Neural progenitor cell (in vitro differentiated cells): ENCODE data around the gene GNB1. TPM values are rescaled to one million over a fixed set of nuclear protein-coding genes. Genes with fewer than 3 reads are reported as not detected.

ENCODE experiments used
- DNase-seq: peaks from one replicate; pipeline ENCODE4 v3.0.0-alpha.2; 2016; ENCODE audit warnings: low spot score
- H2AFZ ChIP-seq: fragments of 200-600 bp; sonication (generic); replicated peaks from 2 replicates; pipeline ENCODE4 v1.6.1; 2016; ENCODE audit warnings: antibody characterized with exemption
- H3F3A ChIP-seq: fragments of 200-600 bp; sonication (generic); 2 replicates; pipeline ENCODE4 v1.6.1; 2016; ENCODE audit warnings: antibody characterized with exemption, low read depth
- H3K27ac ChIP-seq: fragments of 200-600 bp; sonication (generic); 2 replicates; pipeline ENCODE4 v1.5.1; 2016; ENCODE audit warnings: mild to moderate bottlenecking
- H3K27me3 ChIP-seq: fragments of 200-600 bp; sonication (generic); 2 replicates; pipeline ENCODE4 v1.6.1; 2016; ENCODE audit warnings: mild to moderate bottlenecking, moderate library complexity
- H3K36me3 ChIP-seq: fragments of 200-600 bp; sonication (generic); 2 replicates; pipeline ENCODE4 v1.5.1; 2016
- H3K4me1 ChIP-seq: fragments of 200-600 bp; sonication (generic); 2 replicates; pipeline ENCODE4 v1.6.1; 2016; ENCODE audit warnings: mixed run types
- H3K4me2 ChIP-seq: fragments of 200-600 bp; sonication (generic); 2 replicates; pipeline ENCODE4 v1.6.1; 2016
- H3K4me3 ChIP-seq: fragments of 200-600 bp; sonication (generic); 2 replicates; pipeline ENCODE4 v1.5.1; 2016
- H3K79me2 ChIP-seq: fragments of 200-600 bp; sonication (generic); 2 replicates; pipeline ENCODE4 v1.6.1; 2016; ENCODE audit warnings: low read depth
- H3K9ac ChIP-seq: fragments of 200-600 bp; sonication (generic); 2 replicates; pipeline ENCODE4 v1.6.1; 2016
- H3K9me3 ChIP-seq: fragments of 200-600 bp; sonication (generic); 2 replicates; pipeline ENCODE4 v1.5.1; 2016; ENCODE audit warnings: low read depth
- H4K20me1 ChIP-seq: fragments of 200-600 bp; sonication (generic); 2 replicates; pipeline ENCODE4 v1.6.1; 2016; ENCODE audit warnings: low read depth
- H3K27ac Mint-ChIP-seq: 3 replicates; pipeline ENCODE4 v1.8.0; 2021; ENCODE audit warnings: mixed read lengths
- H3K27me3 Mint-ChIP-seq: 2 replicates; pipeline ENCODE4 v1.8.0; 2022; ENCODE audit warnings: low read depth, mild to moderate bottlenecking, inconsistent platforms, moderate library complexity, mixed read lengths; ENCODE audit not compliant: insufficient read depth
- H3K36me3 Mint-ChIP-seq: 3 replicates; pipeline ENCODE4 v1.8.0; 2021; ENCODE audit warnings: mixed read lengths
- H3K4me1 Mint-ChIP-seq: 3 replicates; pipeline ENCODE4 v1.8.0; 2021; ENCODE audit warnings: mixed read lengths
- H3K4me3 Mint-ChIP-seq: 3 replicates; pipeline ENCODE4 v1.8.0; 2021; ENCODE audit warnings: mild to moderate bottlenecking, moderate library complexity, mixed read lengths
- H3K9me3 Mint-ChIP-seq: 3 replicates; pipeline ENCODE4 v1.8.0; 2020; ENCODE audit warnings: mixed read lengths
- EZH2 ChIP-seq: fragments of 200-600 bp; sonication (generic); IDR thresholded peaks from 2 replicates; pipeline ENCODE4 v1.6.1; 2017; ENCODE audit warnings: antibody characterized with exemption, mild to moderate bottlenecking, moderate library complexity
- EZH2phosphoT487 ChIP-seq: fragments of 200-600 bp; sonication (generic); IDR thresholded peaks from 2 replicates; pipeline ENCODE4 v1.6.1; 2017; ENCODE audit warnings: antibody characterized with exemption
- total RNA-seq: library from RNA; depleted of rRNA; stranded (reverse); fragments of >200 nt; gene quantifications from 2 replicates; pipeline ENCODE4 v1.2.3, GENCODE V29; 2015; ENCODE audit warnings: low replicate concordance
- TF ChIP-seq, protein P1 (sequence below): fragments of 200-600 bp; sonication (generic); IDR thresholded peaks from 2 replicates; pipeline ENCODE4 v1.5.1; 2017; ENCODE audit warnings: antibody characterized with exemption, mild to moderate bottlenecking

The GNB1 gene
- total RNA-seq, 1 donor from 2014 or later, result 175 TPM

DNA sequence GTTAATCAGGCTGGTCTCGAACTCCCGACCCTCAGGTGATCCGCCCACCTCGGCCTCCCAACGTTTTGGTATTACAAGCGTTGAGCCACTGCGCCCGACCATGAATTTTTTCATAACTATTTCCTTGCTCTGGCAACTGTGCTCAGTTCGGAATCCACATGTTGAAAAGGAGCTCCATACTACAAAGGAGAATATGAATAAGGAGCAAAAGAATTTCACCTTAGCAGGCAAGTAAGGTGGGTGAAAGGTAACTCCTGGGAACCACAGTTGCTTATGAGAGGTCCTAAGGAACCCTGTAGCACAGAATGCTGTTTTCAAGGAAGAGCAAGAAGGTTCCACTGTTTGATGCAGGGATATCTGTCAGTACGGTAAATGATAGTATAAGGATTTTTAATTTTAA lies 82.7 kb downstream of the GNB1 start:
- Mint-ChIP-seq H3K36me3 (peaks cover 30% of the 10 kb centered on the region), H3K27ac (no peak overlapping the region), H3K4me3 (no peak overlapping the region), H3K4me1 (no peaks in the 10 kb centered on the region), H3K9me3 (no peaks in the 10 kb centered on the region), H3K27me3 (peaks cover 4% of the 10 kb centered on the region)
- Histone ChIP-seq H3K79me2 (peaks cover 60% of the 10 kb centered on the region), H3K36me3 (peaks cover 7% of the 10 kb centered on the region), H2AFZ (no peak overlapping the region), H3K9me3 (no peaks in the 10 kb centered on the region), H3F3A (peaks cover 1% of the 10 kb centered on the region), H3K4me3 (no peak overlapping the region), H3K27me3 (no peaks in the 10 kb centered on the region), H3K27ac (no peak overlapping the region), H4K20me1 (peaks cover 57% of the 10 kb centered on the region), H3K4me1 (no peaks in the 10 kb centered on the region), H3K4me2 (no peak overlapping the region), H3K9ac (no peak overlapping the region)
- no peak for TF ChIP-seq EZH2phosphoT487
- TF ChIP-seq, protein P1, sequence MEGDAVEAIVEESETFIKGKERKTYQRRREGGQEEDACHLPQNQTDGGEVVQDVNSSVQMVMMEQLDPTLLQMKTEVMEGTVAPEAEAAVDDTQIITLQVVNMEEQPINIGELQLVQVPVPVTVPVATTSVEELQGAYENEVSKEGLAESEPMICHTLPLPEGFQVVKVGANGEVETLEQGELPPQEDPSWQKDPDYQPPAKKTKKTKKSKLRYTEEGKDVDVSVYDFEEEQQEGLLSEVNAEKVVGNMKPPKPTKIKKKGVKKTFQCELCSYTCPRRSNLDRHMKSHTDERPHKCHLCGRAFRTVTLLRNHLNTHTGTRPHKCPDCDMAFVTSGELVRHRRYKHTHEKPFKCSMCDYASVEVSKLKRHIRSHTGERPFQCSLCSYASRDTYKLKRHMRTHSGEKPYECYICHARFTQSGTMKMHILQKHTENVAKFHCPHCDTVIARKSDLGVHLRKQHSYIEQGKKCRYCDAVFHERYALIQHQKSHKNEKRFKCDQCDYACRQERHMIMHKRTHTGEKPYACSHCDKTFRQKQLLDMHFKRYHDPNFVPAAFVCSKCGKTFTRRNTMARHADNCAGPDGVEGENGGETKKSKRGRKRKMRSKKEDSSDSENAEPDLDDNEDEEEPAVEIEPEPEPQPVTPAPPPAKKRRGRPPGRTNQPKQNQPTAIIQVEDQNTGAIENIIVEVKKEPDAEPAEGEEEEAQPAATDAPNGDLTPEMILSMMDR, result no peak
- no peak for TF ChIP-seq EZH2
- no peak for DNase-seq

DNA sequence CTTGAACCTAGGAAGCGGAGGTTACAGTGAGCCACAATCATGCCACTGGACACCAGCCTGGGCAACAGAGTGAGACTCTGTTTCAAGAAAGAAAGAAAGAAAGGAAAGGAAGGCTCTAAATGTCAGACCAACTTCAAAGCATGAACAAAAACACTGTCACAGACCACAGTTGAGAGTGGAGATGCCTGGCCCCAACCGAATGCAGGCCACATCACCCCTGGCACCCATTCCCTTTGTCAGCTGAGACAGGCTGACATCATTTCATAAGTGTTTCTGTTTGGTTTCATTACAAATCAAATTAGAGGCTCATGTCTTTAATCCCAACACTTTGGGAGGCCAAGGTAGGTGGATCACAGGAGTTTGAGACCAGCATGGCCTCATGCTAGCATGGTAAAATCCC lies 84.0 kb downstream of the GNB1 start:
- Histone ChIP-seq H3K27me3 (no peaks in the 10 kb centered on the region), H3K4me1 (peaks cover 6% of the 10 kb centered on the region), H4K20me1 (peaks cover 65% of the 10 kb centered on the region), H3K9me3 (no peaks in the 10 kb centered on the region), H3K4me2 (no peak overlapping the region), H2AFZ (no peak overlapping the region), H3K27ac (no peak overlapping the region), H3F3A (peaks cover 7% of the 10 kb centered on the region), H3K79me2 (peaks cover 61% of the 10 kb centered on the region), H3K4me3 (no peak overlapping the region), H3K9ac (no peak overlapping the region), H3K36me3 (peaks cover 7% of the 10 kb centered on the region)
- no peak overlapping the region for H3K27ac Mint-ChIP-seq
- DNase-seq, result no peak
- H3K27me3 Mint-ChIP-seq, result peaks cover 4% of the 10 kb centered on the region
- H3K9me3 Mint-ChIP-seq, result no peaks in the 10 kb centered on the region
- peaks cover 10% of the 10 kb centered on the region for H3K4me1 Mint-ChIP-seq
- no peak overlapping the region for H3K4me3 Mint-ChIP-seq
- peaks cover 29% of the 10 kb centered on the region for H3K36me3 Mint-ChIP-seq
- TF ChIP-seq EZH2phosphoT487 (no peak), EZH2 (no peak)
- TF ChIP-seq, protein P1, result no peak

DNA sequence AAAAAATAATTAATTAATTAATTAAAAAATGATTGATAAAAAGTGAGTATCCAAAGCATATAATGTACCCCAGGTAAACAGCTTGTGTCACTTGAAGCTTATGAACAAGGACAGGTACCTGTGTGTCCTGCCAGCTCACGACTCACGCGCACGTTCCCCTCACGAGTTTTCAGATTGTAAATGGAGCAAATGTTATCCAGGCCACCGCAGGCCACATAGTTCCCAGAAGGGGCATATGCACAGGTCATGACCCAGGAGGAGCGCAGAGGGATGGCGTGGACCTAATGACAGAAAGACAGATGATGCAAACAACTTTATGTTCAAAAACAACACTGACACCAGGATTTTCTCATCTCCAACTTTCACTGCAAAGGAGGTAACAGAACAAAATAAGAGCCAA lies 86.6 kb downstream of the GNB1 start:
- DNase-seq, result no peak
- Histone ChIP-seq H3K4me1 (peaks cover 16% of the 10 kb centered on the region), H3K9ac (no peak overlapping the region), H2AFZ (no peak overlapping the region), H3K9me3 (no peaks in the 10 kb centered on the region), H3K27me3 (no peaks in the 10 kb centered on the region), H3K79me2 (peaks cover 76% of the 10 kb centered on the region), H3F3A (peaks cover 16% of the 10 kb centered on the region), H3K4me3 (no peak overlapping the region), H3K27ac (no peak overlapping the region), H3K4me2 (no peak overlapping the region), H4K20me1 (peaks cover 84% of the 10 kb centered on the region), H3K36me3 (peaks cover 7% of the 10 kb centered on the region)
- Mint-ChIP-seq H3K36me3 (peaks cover 37% of the 10 kb centered on the region), H3K27me3 (peaks cover 5% of the 10 kb centered on the region), H3K4me3 (no peak overlapping the region), H3K27ac (no peak overlapping the region), H3K9me3 (no peaks in the 10 kb centered on the region), H3K4me1 (peaks cover 23% of the 10 kb centered on the region)
- TF ChIP-seq EZH2 (no peak), EZH2phosphoT487 (no peak)
- TF ChIP-seq, protein P1, result no peak
